Brain pericyte (primary cell): ENCODE measurements around the gene ITGB5.
A peak's percentile ranks its signal among the peaks of the same experiment; 100 is the strongest.

Experiments used
- DNase-seq: peaks from one replicate; pipeline ENCODE4 v3.0.0-alpha.2; 2012; ENCODE audit warnings: low read depth, low spot score

Gene ITGB5

GRCh38 chr3:124815781-124816180 is 71.4 kb downstream of the ITGB5 start:
- DNase-seq: no peak

- DNase-seq: no peak
These were observed 72.3 kb downstream of the ITGB5 start for GRCh38 chr3:124814620-124815421.

GRCh38 chr3:124813541-124813940 is 73.6 kb downstream of the ITGB5 start:
- DNase-seq: no peak

GRCh38 chr3:124812291-124813265 is 74.6 kb downstream of the ITGB5 start:
- peak; percentile 76 for DNase-seq

GRCh38 chr3:124811436-124811835 is 75.7 kb downstream of the ITGB5 start:
- DNase-seq: no peak

- DNase-seq: no peak
These were observed 76.2 kb downstream of the ITGB5 start for GRCh38 chr3:124810970-124811369.

GRCh38 chr3:124809039-124809438 is 78.1 kb downstream of the ITGB5 start:
- no peak for DNase-seq

GRCh38 chr3:124805671-124806070 is 81.5 kb downstream of the ITGB5 start:
- no peak for DNase-seq

- no peak for DNase-seq
These were observed 82.3 kb downstream of the ITGB5 start for GRCh38 chr3:124804875-124805274.

GRCh38 chr3:124802702-124803101 is 84.5 kb downstream of the ITGB5 start:
- DNase-seq: no peak

- DNase-seq: no peak
These were observed 85.0 kb downstream of the ITGB5 start for GRCh38 chr3:124802061-124802698.

GRCh38 chr3:124800511-124801258 is 86.5 kb downstream of the ITGB5 start:
- peak; percentile 70 for DNase-seq

- no peak for DNase-seq
These were observed 87.1 kb downstream of the ITGB5 start for GRCh38 chr3:124800076-124800475.

GRCh38 chr3:124799676-124800075 is 87.5 kb downstream of the ITGB5 start:
- no peak for DNase-seq

- DNase-seq: no peak
These were observed 89.7 kb downstream of the ITGB5 start for GRCh38 chr3:124797426-124797945.

GRCh38 chr3:124796477-124796876 is 90.7 kb downstream of the ITGB5 start:
- DNase-seq: no peak

GRCh38 chr3:124793054-124793739 is 94.0 kb downstream of the ITGB5 start:
- DNase-seq: no peak

- DNase-seq: no peak
These were observed 94.7 kb downstream of the ITGB5 start for GRCh38 chr3:124792341-124793040.

GRCh38 chr3:124791639-124792151 is 95.5 kb downstream of the ITGB5 start:
- peak; percentile 88 for DNase-seq

- no peak for DNase-seq
These were observed 96.0 kb downstream of the ITGB5 start for GRCh38 chr3:124791142-124791541.
